Cardiac muscle cell (in vitro differentiated cells and primary cell): ENCODE data around the gene CHMP2B. TPM values are rescaled to one million over a fixed set of nuclear protein-coding genes. Genes with fewer than 3 reads are reported as not detected.

Source experiments
- DNase-seq, 2 donors: peaks; one replicate each; pipeline versions ENCODE4 v3.0.0 to v3.0.0-alpha.2; 2010 to 2017; ENCODE audit warnings: low read depth in 1 of 2, low spot score in 1 of 2
- H3K27ac ChIP-seq: fragments of 200-600 bp; sonication (generic); 2 replicates; pipeline ENCODE4 v1.5.1; 2016
- H3K27me3 ChIP-seq: fragments of 200-600 bp; sonication (generic); 2 replicates; pipeline ENCODE4 v1.6.0; 2016; ENCODE audit warnings: control low read depth
- H3K36me3 ChIP-seq: fragments of 200-600 bp; sonication (generic); 2 replicates; pipeline ENCODE4 v1.5.1; 2016; ENCODE audit warnings: control low read depth
- H3K4me1 ChIP-seq: fragments of 200-600 bp; sonication (generic); 2 replicates; pipeline ENCODE4 v1.8.1; 2017; ENCODE audit warnings: low read depth, mild to moderate bottlenecking, mixed run types
- H3K4me3 ChIP-seq: fragments of 200-600 bp; sonication (generic); 2 replicates; pipeline ENCODE4 v1.5.1; 2016; ENCODE audit warnings: mild to moderate bottlenecking
- H3K9me3 ChIP-seq: fragments of 200-600 bp; sonication (generic); 2 replicates; pipeline ENCODE4 v1.5.1; 2017; ENCODE audit warnings: low read depth, mild to moderate bottlenecking, control low read depth
- CTCF ChIP-seq: IDR thresholded peaks from 2 replicates; pipeline ENCODE4 v1.5.1; 2012; ENCODE audit warnings: low read depth, mild to moderate bottlenecking, low read length
- polyA plus RNA-seq: library from polyadenylated mRNA; unstranded; fragments of >200 nt; fragmentation: Nextera tagmentation; extraction: Ambion mirVana; gene quantifications from 2 replicates; pipeline ENCODE4 v1.2.1, GENCODE V29; 2016
- total RNA-seq: library from RNA; depleted of rRNA; stranded (reverse); fragments of >200 nt; gene quantifications from 2 replicates; pipeline ENCODE4 v1.2.3, GENCODE V29; 2016

Gene CHMP2B
- total RNA-seq (20.0 and 25.2 TPM in 2 replicates), polyA plus RNA-seq (48.3 and 60.2 TPM in 2 replicates)

- Histone ChIP-seq H3K9me3 (no peaks in the 10 kb centered on the region), H3K27ac (peak within 1 kb of the TSS; percentile 97), H3K4me3 (peak within 1 kb of the TSS; percentile 90), H3K27me3 (no peaks in the 10 kb centered on the region), H3K36me3 (no peaks in the 10 kb centered on the region), H3K4me1 (no peaks in the 10 kb centered on the region)
- no peak for TF ChIP-seq CTCF
- peak; percentile 95 for DNase-seq
These were observed at the start of gene CHMP2B for GRCh38 chr3:87227104-87227834. CHMP2B (plus strand) TSS chr3:87227309; CDS start chr3:87227523, 214 bp downstream.

GRCh38 chr3:87179642-87180041 is 47.5 kb upstream of the CHMP2B start:
- no peaks in the 10 kb centered on the region for H3K9me3 ChIP-seq
- H3K4me3 ChIP-seq = no peak overlapping the region
- no peak for TF ChIP-seq CTCF
- no peak for DNase-seq
- no peaks in the 10 kb centered on the region for H3K36me3 ChIP-seq
- no peak overlapping the region for H3K27ac ChIP-seq
- no peaks in the 10 kb centered on the region for H3K4me1 ChIP-seq
- H3K27me3 ChIP-seq = no peaks in the 10 kb centered on the region

- no peaks in the 10 kb centered on the region for H3K36me3 ChIP-seq
- no peak overlapping the region for H3K4me3 ChIP-seq
- TF ChIP-seq CTCF = no peak
- H3K27ac ChIP-seq = no peak overlapping the region
- no peaks in the 10 kb centered on the region for H3K4me1 ChIP-seq
- H3K9me3 ChIP-seq = no peaks in the 10 kb centered on the region
- no peaks in the 10 kb centered on the region for H3K27me3 ChIP-seq
- no peak for DNase-seq
These were observed 45.6 kb upstream of the CHMP2B start for GRCh38 chr3:87181551-87181950.

GRCh38 chr3:87182023-87182422 is 45.1 kb upstream of the CHMP2B start:
- Histone ChIP-seq H3K4me3 (no peak overlapping the region), H3K4me1 (no peaks in the 10 kb centered on the region), H3K9me3 (no peaks in the 10 kb centered on the region), H3K36me3 (no peaks in the 10 kb centered on the region), H3K27me3 (no peaks in the 10 kb centered on the region), H3K27ac (no peak overlapping the region)
- no peak for TF ChIP-seq CTCF
- DNase-seq = no peak

GRCh38 chr3:87186608-87187159 is 40.4 kb upstream of the CHMP2B start:
- DNase-seq = no peak
- H3K4me3 ChIP-seq = no peak overlapping the region
- H3K4me1 ChIP-seq = no peaks in the 10 kb centered on the region
- TF ChIP-seq CTCF = no peak
- H3K9me3 ChIP-seq = no peaks in the 10 kb centered on the region
- no peaks in the 10 kb centered on the region for H3K27me3 ChIP-seq
- no peak overlapping the region for H3K27ac ChIP-seq
- no peaks in the 10 kb centered on the region for H3K36me3 ChIP-seq
